Activated naive CD8-positive, alpha-beta T cell treated with anti-CD3 and anti-CD28 coated beads, Interleukin-2, amount 10 ng/mL, durations not matched to agents 7 days and 5 days (primary cell): ENCODE measurements around the gene THAP11. TPM values are rescaled to one million over a fixed set of nuclear protein-coding genes. Genes with fewer than 3 reads are reported as not detected.
"Not testable (repeated sequence)": the region's sequence is repeated elsewhere in the genome, so short reads cannot be mapped to it uniquely, and the experiment has no call there.

ENCODE experiments used
- ATAC-seq: fragments of 150-1000 bp; cut with Tn5 transposase; one replicate; pipeline ENCODE4 v1.10.0; 2021; ENCODE audit warnings: low read depth, moderate library complexity
- POLR2A ChIA-PET: fragments of 350-600 bp; sonication (Branson Sonifier 250); formaldehyde crosslinking; loops from one replicate; lab custom pipeline; 2021; ENCODE audit warnings: antibody characterized with exemption; lab: Charles Lee
- DNase-seq: peaks from one replicate; pipeline ENCODE4 v3.0.0; 2021
- H3K27ac Mint-ChIP-seq: one replicate; pipeline ENCODE4 v1.8.0; 2022; ENCODE audit warnings: mild to moderate bottlenecking, mixed read lengths
- H3K27me3 Mint-ChIP-seq: one replicate; pipeline ENCODE4 v1.8.0; 2022; ENCODE audit warnings: mild to moderate bottlenecking, moderate library complexity, mixed read lengths
- H3K36me3 Mint-ChIP-seq: one replicate; pipeline ENCODE4 v1.8.0; 2021; ENCODE audit warnings: mild to moderate bottlenecking, mixed read lengths
- H3K4me1 Mint-ChIP-seq: one replicate; pipeline ENCODE4 v1.8.0; 2021; ENCODE audit warnings: mixed read lengths
- H3K4me3 Mint-ChIP-seq: one replicate; pipeline ENCODE4 v1.8.0; 2022; ENCODE audit warnings: mild to moderate bottlenecking, moderate library complexity, mixed read lengths
- H3K9me3 Mint-ChIP-seq: one replicate; pipeline ENCODE4 v1.8.0; 2021; ENCODE audit warnings: mixed read lengths
- total RNA-seq, 2 experiments: library from RNA; stranded (reverse); gene quantifications; one replicate each; pipeline ENCODE4 v1.2.3, GENCODE V29; 2021

THAP11 gene
- total RNA-seq, 2 experiments from 2014 or later = 48.1 to 50.1 TPM

- DNase-seq (no peak), ATAC-seq (no peak)
- H3K36me3 Mint-ChIP-seq = peaks cover 3% of the 10 kb centered on the region
- H3K4me1 Mint-ChIP-seq = peaks cover 13% of the 10 kb centered on the region
- H3K9me3 Mint-ChIP-seq = no peaks in the 10 kb centered on the region
- H3K27ac Mint-ChIP-seq = peak overlapping the region; percentile 63
- H3K27me3 Mint-ChIP-seq = no peaks in the 10 kb centered on the region
- POLR2A ChIA-PET = no interaction called here
- H3K4me3 Mint-ChIP-seq = no peak overlapping the region
Observed at GRCh38 chr16:67857547-67858233, 15.6 kb downstream of the THAP11 start.

- POLR2A ChIA-PET = no interaction called here
- Mint-ChIP-seq H3K9me3 (no peaks in the 10 kb centered on the region), H3K27me3 (no peaks in the 10 kb centered on the region), H3K27ac (peak overlapping the region; percentile 60), H3K4me1 (peaks cover 13% of the 10 kb centered on the region), H3K36me3 (peaks cover 3% of the 10 kb centered on the region), H3K4me3 (no peak overlapping the region)
- ATAC-seq = no peak
- DNase-seq = no peak
Observed at GRCh38 chr16:67858500-67858899, 16.4 kb downstream of the THAP11 start.

GRCh38 chr16:67860589-67861398 lies 18.7 kb downstream of the THAP11 start:
- Mint-ChIP-seq H3K36me3 (peaks cover 3% of the 10 kb centered on the region), H3K4me3 (no peak overlapping the region), H3K27ac (peak overlapping the region; percentile 12), H3K9me3 (no peaks in the 10 kb centered on the region), H3K27me3 (no peaks in the 10 kb centered on the region), H3K4me1 (peaks cover 13% of the 10 kb centered on the region)
- DNase-seq (no peak), ATAC-seq (no peak)
- POLR2A ChIA-PET = no interaction called here

- Mint-ChIP-seq H3K4me3 (no peak overlapping the region), H3K27me3 (no peaks in the 10 kb centered on the region), H3K9me3 (no peaks in the 10 kb centered on the region), H3K27ac (peak overlapping the region; percentile 26), H3K4me1 (peaks cover 13% of the 10 kb centered on the region), H3K36me3 (peaks cover 3% of the 10 kb centered on the region)
- POLR2A ChIA-PET = no interaction called here
- DNase-seq (no peak), ATAC-seq (no peak)
Observed at GRCh38 chr16:67861877-67862276, 19.8 kb downstream of the THAP11 start.

GRCh38 chr16:67862623-67863583 lies 20.8 kb downstream of the THAP11 start:
- Mint-ChIP-seq H3K27ac (no peak overlapping the region), H3K27me3 (no peaks in the 10 kb centered on the region), H3K9me3 (no peaks in the 10 kb centered on the region), H3K4me1 (peaks cover 8% of the 10 kb centered on the region), H3K36me3 (peaks cover 3% of the 10 kb centered on the region), H3K4me3 (no peak overlapping the region)
- DNase-seq (no peak), ATAC-seq (no peak)
- POLR2A ChIA-PET = interaction anchor here (1.3 kb wide), 1 partner anchor 20 kb away, joined by 6 read pairs; no protein-coding TSS in a partner anchor

GRCh38 chr16:67864044-67864443 lies 21.9 kb downstream of the THAP11 start:
- not testable (repeated sequence) for DNase-seq, ATAC-seq, H3K27me3 Mint-ChIP-seq, H3K27ac Mint-ChIP-seq, H3K9me3 Mint-ChIP-seq, H3K36me3 Mint-ChIP-seq, H3K4me1 Mint-ChIP-seq, H3K4me3 Mint-ChIP-seq
- POLR2A ChIA-PET = interaction anchor here (1.3 kb wide), 1 partner anchor 21 kb away, joined by 6 read pairs; no protein-coding TSS in a partner anchor

GRCh38 chr16:67864594-67864993 lies 22.5 kb downstream of the THAP11 start:
- no peak for ATAC-seq
- H3K27me3 Mint-ChIP-seq = no peaks in the 10 kb centered on the region
- DNase-seq = no peak
- no peaks in the 10 kb centered on the region for H3K9me3 Mint-ChIP-seq
- H3K4me1 Mint-ChIP-seq = peaks cover 6% of the 10 kb centered on the region
- no peak overlapping the region for H3K4me3 Mint-ChIP-seq
- POLR2A ChIA-PET = no interaction called here
- no peak overlapping the region for H3K27ac Mint-ChIP-seq
- H3K36me3 Mint-ChIP-seq = no peaks in the 10 kb centered on the region

GRCh38 chr16:67865318-67865717 lies 23.2 kb downstream of the THAP11 start:
- Mint-ChIP-seq H3K27ac (no peak overlapping the region), H3K9me3 (no peaks in the 10 kb centered on the region), H3K27me3 (no peaks in the 10 kb centered on the region), H3K4me1 (peaks cover 6% of the 10 kb centered on the region), H3K36me3 (no peaks in the 10 kb centered on the region), H3K4me3 (no peak overlapping the region)
- DNase-seq (no peak), ATAC-seq (peak; percentile 54)
- POLR2A ChIA-PET = interaction anchor here (0.7 kb wide), 3 partner anchors 20 to 669 kb away, joined by 3 to 5 read pairs (median 4); no protein-coding TSS in a partner anchor

GRCh38 chr16:67868290-67868689 lies 26.2 kb downstream of the THAP11 start:
- H3K4me1 Mint-ChIP-seq = peaks cover 1% of the 10 kb centered on the region
- POLR2A ChIA-PET = no interaction called here
- DNase-seq (no peak), ATAC-seq (no peak)
- peaks cover 2% of the 10 kb centered on the region for H3K36me3 Mint-ChIP-seq
- no peak overlapping the region for H3K4me3 Mint-ChIP-seq
- no peaks in the 10 kb centered on the region for H3K27me3 Mint-ChIP-seq
- no peak overlapping the region for H3K27ac Mint-ChIP-seq
- H3K9me3 Mint-ChIP-seq = no peaks in the 10 kb centered on the region

GRCh38 chr16:67869653-67870052 lies 27.5 kb downstream of the THAP11 start:
- H3K9me3 Mint-ChIP-seq = no peaks in the 10 kb centered on the region
- no peak overlapping the region for H3K27ac Mint-ChIP-seq
- no peaks in the 10 kb centered on the region for H3K27me3 Mint-ChIP-seq
- H3K4me1 Mint-ChIP-seq = peaks cover 12% of the 10 kb centered on the region
- ATAC-seq (no peak), DNase-seq (no peak)
- H3K36me3 Mint-ChIP-seq = peaks cover 2% of the 10 kb centered on the region
- no peak overlapping the region for H3K4me3 Mint-ChIP-seq
- POLR2A ChIA-PET = interaction anchor here (0.6 to 1.1 kb wide), 2 partner anchors 17 to 86 kb away, joined by 3 read pairs; no protein-coding TSS in a partner anchor

- POLR2A ChIA-PET = interaction anchor here (0.7 to 3.2 kb wide), 3 partner anchors 28 to 205 kb away, joined by 3 to 14 read pairs (median 3); partner anchors contain the start of genes C16orf86, ENKD1 and PSMB10
- Mint-ChIP-seq H3K36me3 (peaks cover 4% of the 10 kb centered on the region), H3K4me1 (peaks cover 24% of the 10 kb centered on the region), H3K9me3 (no peaks in the 10 kb centered on the region), H3K27ac (no peak overlapping the region), H3K27me3 (no peaks in the 10 kb centered on the region), H3K4me3 (no peak overlapping the region)
- ATAC-seq (no peak), DNase-seq (no peak)
Observed at GRCh38 chr16:67871256-67871655, 29.1 kb downstream of the THAP11 start.

GRCh38 chr16:67872131-67872630 lies 30.1 kb downstream of the THAP11 start:
- no peaks in the 10 kb centered on the region for H3K9me3 Mint-ChIP-seq
- DNase-seq (no peak), ATAC-seq (no peak)
- peaks cover 24% of the 10 kb centered on the region for H3K4me1 Mint-ChIP-seq
- POLR2A ChIA-PET = interaction anchor here (1.0 to 3.2 kb wide), 2 partner anchors 29 to 64 kb away, joined by 3 to 14 read pairs; partner anchors contain the start of gene PSMB10
- H3K4me3 Mint-ChIP-seq = peak overlapping the region; percentile 89
- H3K36me3 Mint-ChIP-seq = peaks cover 4% of the 10 kb centered on the region
- H3K27ac Mint-ChIP-seq = peak overlapping the region; percentile 92
- no peaks in the 10 kb centered on the region for H3K27me3 Mint-ChIP-seq
